Measurements from ENCODE around the gene RECQL5. TPM values are rescaled to one million over a fixed set of nuclear protein-coding genes. Genes with fewer than 3 reads are reported as not detected.

RECQL5 gene
- total RNA-seq, 2 experiments from 2014 or later = 90.0 to 139 TPM

DNA sequence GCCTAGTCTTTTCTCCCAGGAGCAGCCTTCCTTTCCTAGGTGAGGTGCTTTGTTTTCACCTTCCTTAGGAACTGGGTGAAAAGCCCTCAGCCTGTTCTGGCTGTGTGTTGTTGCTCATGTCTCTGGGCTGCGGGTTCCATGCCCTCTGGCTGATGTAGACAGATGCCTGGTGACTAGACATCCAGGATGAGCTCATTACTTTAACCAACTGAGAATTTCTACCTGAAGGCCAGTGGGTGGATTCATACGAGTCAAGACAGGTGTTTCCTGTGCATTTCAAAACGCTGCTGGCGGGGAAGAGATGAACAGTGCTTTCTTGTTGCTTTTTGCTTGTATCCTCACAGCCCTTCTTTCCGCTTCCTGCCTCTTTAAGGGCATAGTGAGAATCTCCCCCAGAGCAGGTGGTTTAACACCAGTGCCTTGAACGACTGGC lies 22.5 kb upstream of the RECQL5 start:
- peaks cover 73% of the 10 kb centered on the region for H3K79me2 ChIP-seq (ENCODE audit: insufficient read depth, low read depth, low read length)
- H3K36me3 ChIP-seq (ENCODE audit: insufficient read depth, low read length) = peaks cover 86% of the 10 kb centered on the region
- H3K9me2 ChIP-seq (ENCODE audit: insufficient read depth, low read length) = no peaks in the 10 kb centered on the region
- TF ChIP-seq CTCF (conservative IDR thresholded peaks at IDR 0.05; ENCODE audit: low read length) (no peak), EZH2phosphoT487 (IDR thresholded peaks at IDR 0.05; ENCODE audit: borderline replicate concordance, low read depth, low read length) (no peak)
- H3K27ac ChIP-seq (ENCODE audit: low read depth, low read length, poor library complexity, severe bottlenecking) = peak overlapping the region; percentile 97
- no peaks in the 10 kb centered on the region for H4K20me1 ChIP-seq (ENCODE audit: insufficient read depth, low read length)
- H2AFZ ChIP-seq (ENCODE audit: low read length) = no peak overlapping the region; the same call in 1 of the 2 replicates
- intact Hi-C loops (cut with micrococcal nuclease; ENCODE audit: unreplicated experiment) = loop anchor here (1.0 kb wide), 2 partner anchors 14 to 25 kb away; no protein-coding TSS in a partner anchor
- H3K9me3 ChIP-seq (ENCODE audit: low read length) = no peaks in the 10 kb centered on the region
- no TSS peak for BruUV-seq (replicated peaks)
- POLR2A ChIA-PET = interaction anchor here (0.6 to 2.4 kb wide), 16 partner anchors 10 to 399 kb away, joined by 3 to 14 read pairs (median 5); partner anchors contain the start of genes GALK1, RECQL5 and SAP30BP
- H3K4me2 ChIP-seq (ENCODE audit: low read length) = peak overlapping the region; percentile 89
- CTCF ChIA-PET (ENCODE audit: unreplicated experiment) = interaction anchor here (0.6 to 3.1 kb wide), 11 partner anchors 9 to 88 kb away, joined by 3 to 23 read pairs (median 3); partner anchors contain the start of genes RECQL5 and SAP30BP
- H3K4me3 ChIP-seq (ENCODE audit: low read depth, low read length, poor library complexity, severe bottlenecking) = peak overlapping the region; percentile 53
- peaks cover 69% of the 10 kb centered on the region for H3K4me1 ChIP-seq (ENCODE audit: insufficient read depth, low read length, poor library complexity, severe bottlenecking)
- peak; percentile 98 for DNase-seq (ENCODE audit: low spot score)

GRCh38 chr17:75688209-75688825 lies 21.4 kb upstream of the RECQL5 start:
- Histone ChIP-seq H3K36me3 (ENCODE audit: insufficient read depth, low read length) (peaks cover 86% of the 10 kb centered on the region), H3K27ac (ENCODE audit: low read depth, low read length, poor library complexity, severe bottlenecking) (peak overlapping the region; percentile 97), H3K9me2 (ENCODE audit: insufficient read depth, low read length) (no peaks in the 10 kb centered on the region), H3K4me2 (ENCODE audit: low read length) (peak overlapping the region; percentile 89), H2AFZ (ENCODE audit: low read length) (peak overlapping the region; percentile 6; the same call in 1 of the 2 replicates), H3K4me1 (ENCODE audit: insufficient read depth, low read length, poor library complexity, severe bottlenecking) (peaks cover 69% of the 10 kb centered on the region), H3K79me2 (ENCODE audit: insufficient read depth, low read depth, low read length) (peaks cover 84% of the 10 kb centered on the region), H3K9me3 (ENCODE audit: low read length) (no peaks in the 10 kb centered on the region), H4K20me1 (ENCODE audit: insufficient read depth, low read length) (no peaks in the 10 kb centered on the region), H3K4me3 (ENCODE audit: low read depth, low read length, poor library complexity, severe bottlenecking) (peak overlapping the region; percentile 53)
- DNase-seq (ENCODE audit: low spot score) = peak; percentile 50
- POLR2A ChIA-PET = interaction anchor here (0.6 to 2.4 kb wide), 19 partner anchors 8 to 1014 kb away, joined by 3 to 14 read pairs (median 4); partner anchors contain the start of genes GALK1 and RECQL5
- TF ChIP-seq CTCF (conservative IDR thresholded peaks at IDR 0.05; ENCODE audit: low read length) (no peak), EZH2phosphoT487 (IDR thresholded peaks at IDR 0.05; ENCODE audit: borderline replicate concordance, low read depth, low read length) (no peak)
- CTCF ChIA-PET (ENCODE audit: unreplicated experiment) = interaction anchor here (1.1 to 3.1 kb wide), 4 partner anchors 9 to 65 kb away, joined by 3 to 23 read pairs (median 6); no protein-coding TSS in a partner anchor
- BruUV-seq (replicated peaks) = TSS peak; percentile 85
- intact Hi-C loops (cut with micrococcal nuclease; ENCODE audit: unreplicated experiment) = no loop called here
